GM18517 (cell line): ENCODE results near the gene CSE1L.
"Not testable (repeated sequence)": the region's sequence is repeated elsewhere in the genome, so short reads cannot be mapped to it uniquely, and the experiment has no call there.

Experiments used
- ATAC-seq: cut with Tn5 transposase; IDR thresholded peaks from one replicate; pipeline ENCODE4 v1.9.1; 2021; ENCODE audit warnings: mild to moderate bottlenecking, moderate library complexity; ENCODE audit not compliant: unreplicated experiment

The CSE1L gene

DNA sequence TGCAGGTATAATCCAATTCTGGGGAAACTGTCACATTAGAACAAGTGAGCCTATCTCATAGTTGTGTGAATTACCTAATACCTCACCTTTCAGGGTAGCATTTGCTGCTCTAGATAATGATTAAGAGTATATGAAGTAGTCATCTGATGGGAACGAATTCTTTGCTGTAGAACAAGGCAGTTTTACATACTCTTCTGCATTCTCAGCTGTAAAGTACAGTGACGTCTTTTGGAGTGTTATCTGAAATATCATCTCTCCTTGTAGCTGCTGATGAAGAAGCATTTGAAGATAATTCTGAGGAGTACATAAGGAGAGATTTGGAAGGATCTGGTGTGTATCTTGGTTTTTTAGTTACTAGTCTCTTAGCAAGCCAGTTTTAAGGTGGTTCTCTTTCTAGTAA is 28.4 kb downstream of the CSE1L start:
- no peak for ATAC-seq

GRCh38 chr20:49078310-49078709 is 32.2 kb downstream of the CSE1L start:
- ATAC-seq: no peak

DNA sequence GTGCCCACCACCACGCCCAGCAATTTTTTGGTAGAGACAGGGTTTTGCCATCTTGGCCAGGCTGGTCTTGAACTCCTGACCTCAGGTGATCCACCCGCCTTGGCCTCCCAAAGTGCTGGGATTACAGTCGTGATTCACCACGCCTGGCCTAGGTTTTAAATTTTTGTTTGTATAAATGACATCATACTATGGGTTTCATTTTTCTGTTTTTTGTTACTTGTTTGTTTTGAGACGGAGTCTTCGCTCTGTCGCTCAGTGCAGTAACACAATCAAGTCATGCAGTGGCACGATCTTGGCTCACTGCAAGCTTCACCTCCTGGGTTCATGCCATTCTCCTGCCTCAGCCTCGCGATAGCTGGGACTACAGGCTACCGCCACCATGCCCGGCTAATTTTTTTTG is 36.2 kb downstream of the CSE1L start:
- not testable (repeated sequence) for ATAC-seq

DNA sequence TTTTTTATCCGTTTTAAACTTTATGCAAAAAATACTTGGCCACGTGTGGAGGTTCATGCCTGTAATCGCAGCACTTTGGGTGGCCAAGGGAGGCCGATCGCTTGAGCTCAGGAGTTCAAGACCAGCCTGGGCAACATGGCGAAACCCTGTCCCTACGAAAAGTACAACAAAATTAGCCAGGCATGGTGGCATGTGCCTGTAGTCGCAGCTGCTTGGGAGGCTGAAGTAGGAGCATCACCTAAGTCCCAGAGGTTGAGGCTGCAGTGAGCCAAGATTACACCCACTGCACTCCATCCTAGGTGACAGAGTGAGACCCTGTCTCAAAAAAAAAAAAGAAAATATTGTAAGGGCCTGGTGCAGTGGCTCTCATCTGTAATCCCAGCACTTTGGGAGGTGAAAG is 45.0 kb downstream of the CSE1L start:
- ATAC-seq: no peak

- ATAC-seq: no peak
Measured at GRCh38 chr20:49091762-49092161, 45.6 kb downstream of the CSE1L start.

DNA sequence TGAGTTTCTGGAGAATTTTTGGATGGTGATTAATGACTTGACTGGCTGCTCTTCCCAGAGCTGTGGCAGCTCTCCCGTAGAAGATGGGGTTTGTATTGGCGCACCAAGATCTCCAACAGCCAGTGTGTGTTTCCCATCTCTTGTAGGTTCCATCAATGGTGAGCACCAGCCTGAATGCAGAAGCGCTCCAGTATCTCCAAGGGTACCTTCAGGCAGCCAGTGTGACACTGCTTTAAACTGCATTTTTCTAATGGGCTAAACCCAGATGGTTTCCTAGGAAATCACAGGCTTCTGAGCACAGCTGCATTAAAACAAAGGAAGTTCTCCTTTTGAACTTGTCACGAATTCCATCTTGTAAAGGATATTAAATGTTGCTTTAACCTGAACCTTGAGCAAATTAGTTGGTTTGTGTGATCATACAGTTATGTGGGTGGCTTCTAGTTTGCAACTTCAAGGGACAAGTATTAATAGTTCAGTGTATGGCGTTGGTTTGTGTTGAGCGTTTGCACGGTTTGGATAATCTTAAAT is 50.2 kb downstream of the CSE1L start:
- ATAC-seq: no peak

- no peak for ATAC-seq
Measured at GRCh38 chr20:49097159-49097558, 51.0 kb downstream of the CSE1L start.

DNA sequence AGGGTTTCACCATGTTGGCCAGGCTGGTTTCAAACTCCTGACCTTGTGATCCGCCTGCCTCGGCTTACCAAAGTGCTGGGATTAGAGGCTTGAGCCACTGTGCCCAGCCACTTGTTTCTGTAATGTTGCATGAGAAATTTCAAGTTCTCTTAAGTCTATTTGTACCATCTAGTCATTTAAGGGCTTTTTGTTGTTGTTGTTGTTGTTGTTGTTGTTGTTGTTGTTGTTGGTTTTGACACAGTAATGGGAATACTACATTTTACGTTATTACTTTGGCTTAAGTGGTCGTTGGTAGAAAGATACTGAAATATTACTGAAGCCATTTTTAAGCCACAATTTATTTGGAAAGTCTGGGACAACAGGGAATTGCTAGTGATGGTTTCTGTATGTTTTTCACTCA is 52.0 kb downstream of the CSE1L start:
- ATAC-seq: no peak

DNA sequence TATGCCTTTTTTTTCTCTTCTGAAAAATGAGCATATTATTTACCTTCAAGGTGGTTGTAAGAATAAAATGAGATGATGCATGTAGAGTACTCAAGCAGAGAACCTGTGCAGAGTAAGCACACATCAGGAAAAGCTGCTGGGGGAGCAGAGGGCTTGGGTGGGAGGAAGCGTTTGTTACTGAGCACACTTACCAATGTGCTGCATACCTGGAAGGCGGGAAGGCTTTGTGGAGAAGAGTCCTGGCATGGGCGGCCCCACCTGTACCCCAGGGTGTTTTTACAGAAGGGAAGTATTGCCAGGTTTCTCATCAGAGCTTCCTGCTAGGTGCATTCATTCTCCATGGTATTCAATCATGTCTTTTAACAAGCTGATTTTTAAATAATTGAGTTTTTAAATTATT is 52.9 kb downstream of the CSE1L start:
- no peak for ATAC-seq

DNA sequence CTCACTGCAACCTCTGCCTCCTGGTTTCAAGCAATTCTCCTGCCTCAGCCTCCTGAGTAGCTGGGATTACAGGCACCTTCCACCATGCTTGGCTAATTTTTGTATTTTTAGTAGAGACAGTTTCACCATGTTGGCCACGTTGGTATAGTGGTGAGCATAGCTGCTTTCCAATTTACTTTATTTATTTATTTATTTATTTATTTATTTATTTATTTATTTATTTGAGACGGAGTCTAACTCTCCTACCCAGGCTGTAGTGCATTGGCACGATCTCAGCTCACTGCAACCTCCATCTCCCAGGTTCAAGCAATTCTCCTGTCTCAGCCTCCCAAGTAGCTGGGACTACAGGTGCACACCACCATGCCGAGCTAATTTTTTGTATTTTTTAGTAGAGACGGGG is 54.2 kb downstream of the CSE1L start:
- ATAC-seq: not testable (repeated sequence)

DNA sequence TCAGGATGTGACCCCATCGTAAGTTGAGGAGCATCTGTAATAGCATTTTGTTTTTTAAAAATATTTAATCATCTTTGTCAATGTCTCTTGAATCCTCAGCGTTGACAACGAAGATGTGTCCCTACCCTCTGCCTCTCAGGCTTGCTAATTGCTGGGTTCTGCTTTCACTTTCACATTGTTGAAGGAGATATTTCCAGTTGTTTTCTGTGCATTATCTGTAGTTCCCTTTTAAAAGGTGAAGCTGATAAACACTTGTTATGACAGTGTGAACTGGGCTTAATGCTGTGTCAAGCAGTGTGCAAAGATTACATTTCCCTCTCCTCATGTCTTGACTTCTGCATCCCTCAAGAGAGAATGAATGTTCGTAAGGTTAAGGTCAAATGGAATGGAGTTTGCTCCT is 54.9 kb downstream of the CSE1L start:
- ATAC-seq: no peak

DNA sequence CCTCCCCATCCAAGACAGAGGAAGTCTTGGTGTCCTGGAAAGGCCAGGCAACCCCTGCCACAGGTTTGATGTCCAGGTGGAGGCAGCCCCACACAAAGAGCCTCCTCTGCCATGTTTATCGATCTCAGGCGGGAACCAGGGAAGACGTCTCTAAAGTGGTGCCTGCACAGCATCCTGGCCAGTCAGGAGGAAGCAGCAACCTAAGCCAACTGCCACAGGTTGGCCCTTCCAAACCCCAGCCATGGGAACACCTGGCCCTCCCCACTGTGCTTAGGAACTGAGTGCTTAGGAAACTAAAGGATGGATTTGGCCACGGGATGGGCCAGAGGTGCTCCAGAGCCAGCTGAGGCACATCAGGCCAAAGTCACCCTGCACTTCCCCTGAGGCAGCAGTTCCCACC is 56.9 kb downstream of the CSE1L start:
- no peak for ATAC-seq

GRCh38 chr20:49103647-49104364 is 57.7 kb downstream of the CSE1L start:
- no peak for ATAC-seq

DNA sequence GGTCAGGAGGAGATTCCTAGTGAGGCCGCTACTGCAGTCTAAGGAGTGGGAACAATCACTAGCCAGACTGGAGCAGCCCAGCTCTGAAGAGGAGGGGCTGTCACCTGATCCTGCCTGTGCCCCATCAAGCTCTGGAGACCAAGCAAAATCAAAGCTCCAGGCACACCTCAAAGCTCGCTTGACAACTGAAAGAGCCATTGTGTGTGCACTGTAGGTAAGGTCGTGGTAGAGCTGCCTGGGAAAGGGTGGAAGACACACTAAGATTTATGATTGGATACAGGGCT is 58.2 kb downstream of the CSE1L start:
- ATAC-seq: no peak

GRCh38 chr20:49104979-49105547 is 59.0 kb downstream of the CSE1L start:
- ATAC-seq: not testable (repeated sequence)

GRCh38 chr20:49106328-49106727 is 60.2 kb downstream of the CSE1L start:
- no peak for ATAC-seq

DNA sequence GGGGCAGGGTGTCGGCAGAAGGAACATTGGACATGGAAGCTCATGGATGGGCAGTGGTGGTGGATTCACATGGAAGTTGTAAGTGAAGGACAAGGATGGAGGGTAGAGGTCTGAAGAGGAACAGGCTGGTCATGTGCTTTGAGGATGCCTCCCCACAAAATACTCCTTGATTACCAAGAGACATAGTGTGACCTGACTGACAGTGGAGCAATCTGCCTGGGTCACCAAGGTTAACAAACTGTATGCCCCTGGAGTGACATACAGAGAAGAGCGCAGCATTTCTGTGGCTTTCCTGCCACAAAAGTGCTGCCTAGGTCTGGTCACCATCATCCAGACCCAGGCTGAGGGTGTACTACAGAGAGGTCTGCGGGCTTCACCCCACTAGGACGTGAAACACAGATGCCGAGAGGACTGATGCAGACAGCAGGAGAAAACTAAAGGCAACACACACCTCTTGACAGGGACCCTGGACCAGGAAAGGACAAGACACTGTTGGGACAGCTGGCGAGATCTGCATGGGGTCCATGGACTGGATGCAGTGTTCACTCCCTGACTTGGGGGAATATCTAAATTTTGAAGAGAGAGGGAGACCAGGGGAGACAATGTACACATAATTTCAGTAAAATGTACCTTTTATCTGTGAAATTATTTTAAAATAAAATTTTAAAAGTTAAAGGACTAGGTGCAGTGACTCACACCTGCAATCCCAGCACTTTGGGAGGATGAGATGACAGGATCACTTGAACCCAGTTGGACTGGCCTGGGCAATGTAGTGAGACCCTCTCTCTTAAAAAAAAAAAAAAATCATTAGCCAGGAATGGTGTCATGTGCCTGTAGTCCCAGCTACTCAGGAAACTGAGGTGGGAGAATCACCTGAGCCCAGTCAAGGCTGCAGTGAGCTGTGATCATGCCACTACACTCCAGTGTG is 64.9 kb downstream of the CSE1L start:
- ATAC-seq: no peak

DNA sequence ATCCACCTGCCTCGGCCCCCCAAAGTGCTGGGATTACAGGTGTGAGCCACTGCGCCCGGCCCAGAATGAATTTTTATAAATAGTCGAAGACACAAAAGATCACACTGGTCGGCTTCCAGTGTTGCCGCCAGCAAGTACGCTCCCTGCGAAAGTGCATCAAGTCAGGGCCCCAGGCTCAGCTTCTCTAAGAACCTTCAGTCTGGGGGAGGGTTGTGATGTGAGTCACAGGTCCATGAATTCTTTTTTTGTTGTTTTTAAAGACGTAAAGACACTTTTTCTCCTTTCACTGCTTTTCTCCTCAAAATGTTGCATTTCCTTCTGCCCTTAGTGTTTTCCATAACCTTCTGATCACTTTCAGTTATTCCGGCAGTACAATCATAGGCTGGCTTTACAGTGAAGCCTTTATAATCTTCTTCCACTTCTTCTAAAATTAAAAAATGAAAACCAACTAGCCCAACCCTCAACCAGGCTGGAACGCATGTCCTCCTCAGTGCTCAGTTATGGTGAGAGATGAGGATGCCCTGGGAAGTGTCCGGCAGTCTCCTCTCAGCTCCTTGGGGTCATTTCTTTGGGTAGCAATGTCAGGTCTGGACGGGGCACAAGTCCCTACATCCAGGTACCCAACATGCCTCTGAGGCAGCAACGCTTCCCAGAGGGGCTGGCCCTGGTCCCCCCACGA is 66.6 kb downstream of the CSE1L start:
- ATAC-seq: no peak

DNA sequence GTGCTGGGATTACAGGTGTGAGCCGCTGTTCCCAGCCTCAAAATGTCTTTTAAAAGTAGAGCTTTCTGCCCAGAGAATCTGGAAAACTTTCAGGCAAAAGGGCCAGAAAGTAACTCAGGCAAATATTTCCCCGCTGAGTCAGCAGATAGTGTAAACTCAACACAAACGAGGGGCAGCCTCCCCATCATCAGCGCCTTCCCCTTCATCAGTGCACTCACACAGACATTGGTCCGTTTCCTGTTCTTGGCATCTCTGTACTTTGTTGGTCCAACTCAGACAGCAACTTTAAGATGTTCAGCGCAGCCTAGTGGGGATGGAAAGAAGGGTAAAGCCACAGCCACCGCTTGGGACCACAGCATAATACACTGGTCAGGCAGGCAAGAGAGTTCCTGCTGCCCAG is 69.5 kb downstream of the CSE1L start:
- ATAC-seq: no peak

GRCh38 chr20:49118307-49118706 is 72.2 kb downstream of the CSE1L start:
- no peak for ATAC-seq

GRCh38 chr20:49119988-49120387 is 73.9 kb downstream of the CSE1L start:
- ATAC-seq: no peak
